HG03575 (cell line): Measurements from ENCODE around the gene PRR7.
"Not testable (repeated sequence)": the region's sequence is repeated elsewhere in the genome, so short reads cannot be mapped to it uniquely, and the experiment has no call there.

Source experiments
- ATAC-seq: cut with Tn5 transposase; IDR thresholded peaks from one replicate; pipeline ENCODE4 v1.9.1; 2021; ENCODE audit not compliant: unreplicated experiment, insufficient number of reproducible peaks, low FRiP score; ENCODE audit errors: extremely low read depth

PRR7 gene

DNA sequence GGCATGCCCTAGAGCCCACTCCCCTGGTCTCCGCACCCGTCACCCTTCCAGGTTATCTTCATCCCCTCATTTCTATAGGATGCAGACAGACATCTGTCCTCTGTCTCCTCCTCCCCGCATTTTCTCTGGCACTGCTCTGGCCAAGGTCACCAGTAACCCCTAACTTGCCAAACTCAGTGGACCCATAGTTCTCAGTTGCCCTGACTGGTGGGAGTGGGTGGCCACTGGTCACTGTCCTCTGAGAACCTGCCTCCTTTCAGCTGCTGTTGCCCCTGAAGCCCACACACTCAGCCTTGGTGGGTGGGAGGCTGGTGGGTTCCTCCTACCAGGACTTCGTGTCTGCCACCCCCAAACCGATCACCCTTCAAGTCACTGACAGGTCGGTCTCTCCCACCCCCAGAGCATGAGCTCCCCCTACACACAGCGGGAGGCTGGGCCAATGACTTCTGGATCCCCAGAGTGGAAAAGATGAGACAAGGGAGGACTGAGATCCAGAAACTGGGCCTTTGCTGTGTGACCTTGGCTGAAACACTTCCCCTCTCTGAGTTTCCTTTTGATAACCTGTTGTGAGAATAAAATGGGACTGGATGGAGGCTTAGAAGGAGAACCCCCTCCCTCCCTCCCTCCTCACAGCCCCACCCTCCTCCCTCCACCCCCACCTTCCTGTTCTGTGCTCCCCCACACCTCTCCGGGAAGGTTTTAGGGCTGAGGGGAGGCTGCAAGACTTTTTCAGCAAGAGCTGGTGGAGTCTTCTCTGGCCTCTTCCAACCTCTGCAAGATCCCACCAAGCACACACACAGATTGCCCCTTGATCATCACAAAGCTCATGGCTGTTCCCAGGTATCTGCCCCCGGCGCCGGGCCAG, 29.2 kb downstream of the PRR7 start:
- ATAC-seq: no peak

DNA sequence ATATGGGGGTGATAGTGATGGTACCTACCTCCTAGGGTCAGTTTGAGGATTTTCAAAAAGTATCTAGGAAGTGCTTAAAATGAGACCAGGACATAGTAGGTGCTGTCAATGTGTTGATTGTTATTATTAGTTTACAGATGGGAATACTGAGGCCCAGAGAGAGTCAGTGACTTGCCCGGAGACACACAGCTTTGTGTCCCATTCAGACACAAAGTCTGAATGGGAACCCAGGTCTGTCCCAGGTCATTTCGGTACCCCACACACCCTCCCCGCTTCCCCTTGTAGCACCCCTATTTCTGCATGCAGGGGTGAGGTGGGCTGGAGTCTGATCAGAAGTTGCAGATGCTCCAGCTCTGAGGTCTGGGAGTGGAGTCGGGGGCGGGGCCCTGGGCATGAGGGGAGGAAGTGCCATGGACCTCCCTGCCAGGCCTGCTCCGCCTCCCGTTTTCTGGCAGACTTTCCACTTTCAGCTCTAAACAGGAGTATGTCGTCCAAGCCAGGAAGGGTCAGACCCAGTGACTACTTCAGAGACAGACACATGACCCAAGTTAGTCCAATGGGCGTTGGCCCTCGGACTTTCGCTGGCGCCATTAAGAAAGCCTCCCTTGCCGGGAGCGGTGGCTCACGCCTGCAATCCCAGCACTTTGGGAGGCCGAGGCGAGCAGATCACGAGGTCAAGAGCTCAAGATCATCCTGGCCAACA, 30.1 kb downstream of the PRR7 start:
- ATAC-seq: no peak

DNA sequence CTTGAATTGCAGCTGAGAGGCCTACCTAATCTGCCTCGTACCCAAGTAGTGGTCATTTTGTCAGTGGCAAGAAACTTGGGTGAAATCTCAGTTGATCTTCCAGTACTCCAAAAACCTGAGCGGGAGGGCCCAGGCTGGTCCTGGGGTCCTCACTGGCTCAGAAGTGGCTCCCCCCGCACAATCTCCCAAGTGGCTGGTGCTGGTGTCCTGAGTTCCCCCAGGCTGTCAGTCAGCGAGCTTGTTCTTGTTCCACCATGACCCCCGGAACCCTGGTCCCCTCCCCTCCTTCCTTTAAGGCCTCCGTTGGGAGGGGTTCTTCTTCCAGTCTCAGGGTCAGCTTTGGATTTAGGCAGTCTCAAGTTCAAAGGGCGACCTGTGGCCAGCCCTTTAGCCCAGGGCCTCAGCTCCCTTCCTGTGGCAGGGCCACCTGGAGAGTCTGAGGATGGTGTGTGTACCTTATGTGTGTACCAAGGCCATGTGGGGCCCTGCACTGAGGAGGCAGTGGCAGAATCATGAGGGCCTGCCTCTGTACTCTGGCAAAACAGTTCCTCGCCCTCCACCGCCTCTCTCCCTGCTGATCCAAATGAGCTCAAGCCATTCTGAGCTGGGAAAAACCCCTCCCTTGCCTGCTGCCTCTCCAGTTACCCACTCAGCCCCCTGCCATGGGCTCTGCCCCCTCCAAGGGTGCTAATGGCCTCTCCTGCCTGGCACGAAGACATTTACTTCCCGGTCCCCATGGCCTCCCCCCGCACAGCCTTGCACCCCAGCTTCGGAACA, 31.3 kb downstream of the PRR7 start:
- no peak for ATAC-seq

DNA sequence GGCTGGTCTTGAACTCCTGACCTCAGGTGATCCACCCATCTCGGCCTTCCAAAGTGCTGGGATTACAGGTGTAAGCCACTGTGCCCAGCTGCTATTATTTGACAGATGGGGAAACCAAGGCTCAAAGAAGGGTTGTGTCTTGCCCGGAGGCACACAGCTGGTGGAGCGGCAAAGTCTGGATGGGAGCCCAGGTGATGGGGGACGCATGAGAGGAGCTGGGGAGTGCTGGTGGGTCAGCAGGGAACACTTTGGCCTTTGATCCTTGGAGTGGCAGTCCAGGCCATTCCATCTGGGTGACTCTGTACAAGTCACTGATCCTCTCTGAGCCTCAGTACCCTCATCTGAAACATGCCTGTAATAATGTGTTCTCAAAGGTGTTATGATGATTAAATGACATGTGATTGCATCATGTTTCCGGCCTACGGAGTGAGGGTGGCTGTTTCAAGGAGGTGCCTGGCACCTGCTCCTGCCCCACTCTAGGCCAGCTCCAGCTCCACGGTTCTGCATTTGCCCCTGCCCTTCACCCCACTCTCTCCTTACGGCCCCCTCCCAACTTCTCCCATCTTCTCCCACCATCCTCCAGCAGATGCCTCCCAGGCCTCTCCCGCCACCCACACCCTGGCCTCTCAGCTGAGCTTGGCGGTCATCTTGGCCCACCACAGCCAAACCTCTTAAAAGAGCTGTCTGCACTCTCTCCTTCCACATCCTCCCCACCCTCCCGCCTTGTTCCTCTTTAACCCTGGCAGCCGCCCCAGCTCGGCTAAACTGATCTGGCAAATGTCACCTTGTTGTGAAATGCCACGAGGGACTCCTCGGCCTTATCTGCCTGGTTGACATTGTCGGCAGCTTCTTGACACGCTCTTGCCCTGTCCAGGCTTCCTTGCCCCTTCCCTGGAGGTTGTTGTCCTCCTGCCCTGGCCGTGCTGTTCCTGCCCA, 32.4 kb downstream of the PRR7 start:
- no peak for ATAC-seq

DNA sequence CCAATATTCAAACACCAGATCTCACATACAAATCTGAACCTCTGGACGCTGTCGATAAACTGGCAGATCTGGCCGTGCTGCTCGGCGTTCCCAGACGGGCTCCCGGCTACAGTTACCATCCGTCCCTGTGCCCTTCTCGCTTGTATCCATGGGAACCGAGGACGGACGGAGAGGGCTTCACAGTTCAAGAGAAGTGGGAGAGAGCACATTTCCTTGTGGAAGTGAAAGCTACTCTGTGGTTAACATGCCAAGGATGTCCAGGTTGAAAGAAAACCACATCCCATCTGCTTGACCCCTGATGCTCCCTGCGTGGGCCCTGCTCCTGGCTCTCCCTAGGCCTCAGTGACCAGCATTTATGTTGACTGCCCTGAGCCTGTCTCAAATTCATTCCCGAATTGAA, 33.2 kb downstream of the PRR7 start:
- ATAC-seq: no peak

DNA sequence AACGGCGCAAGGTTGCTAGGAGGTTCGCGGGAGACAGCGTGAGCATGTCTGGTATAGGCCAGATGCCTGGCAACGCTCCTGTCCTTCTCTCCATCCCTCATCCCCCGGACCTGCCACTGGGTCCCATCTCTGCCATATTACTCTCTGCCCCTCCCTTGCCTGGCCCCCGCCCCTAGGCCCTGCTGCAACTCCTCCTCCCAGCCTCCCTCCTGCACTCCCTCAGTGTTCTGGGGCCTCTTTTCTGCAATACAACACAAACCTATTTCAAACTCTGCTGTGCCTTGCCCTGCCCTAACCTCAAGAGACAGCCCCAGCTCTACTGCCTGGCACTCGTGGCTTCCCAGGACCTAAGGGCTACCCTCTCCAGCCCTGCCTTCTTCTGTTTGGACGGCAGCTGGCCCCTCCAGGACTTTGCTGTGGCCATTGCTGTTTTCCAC, 35.8 kb downstream of the PRR7 start:
- ATAC-seq: no peak

DNA sequence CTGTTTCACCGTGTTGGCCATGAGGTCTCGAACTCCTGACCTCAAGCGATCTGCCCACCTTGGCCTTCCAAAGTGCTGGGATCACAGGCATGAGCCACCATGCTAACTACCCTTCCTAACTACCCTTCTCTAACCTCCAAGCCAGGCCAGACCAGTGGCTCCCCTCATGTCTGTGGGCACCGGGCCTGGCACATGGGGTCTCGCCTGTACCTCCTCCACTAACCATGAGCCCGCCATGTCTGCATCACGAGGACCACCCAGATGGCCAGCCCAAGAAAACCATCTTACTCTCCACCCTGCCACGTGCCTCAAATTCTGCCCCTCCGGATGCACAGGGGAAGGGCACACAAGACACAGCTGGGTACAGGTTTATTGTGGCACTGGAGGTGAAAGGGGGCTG, 36.4 kb downstream of the PRR7 start:
- no peak for ATAC-seq

DNA sequence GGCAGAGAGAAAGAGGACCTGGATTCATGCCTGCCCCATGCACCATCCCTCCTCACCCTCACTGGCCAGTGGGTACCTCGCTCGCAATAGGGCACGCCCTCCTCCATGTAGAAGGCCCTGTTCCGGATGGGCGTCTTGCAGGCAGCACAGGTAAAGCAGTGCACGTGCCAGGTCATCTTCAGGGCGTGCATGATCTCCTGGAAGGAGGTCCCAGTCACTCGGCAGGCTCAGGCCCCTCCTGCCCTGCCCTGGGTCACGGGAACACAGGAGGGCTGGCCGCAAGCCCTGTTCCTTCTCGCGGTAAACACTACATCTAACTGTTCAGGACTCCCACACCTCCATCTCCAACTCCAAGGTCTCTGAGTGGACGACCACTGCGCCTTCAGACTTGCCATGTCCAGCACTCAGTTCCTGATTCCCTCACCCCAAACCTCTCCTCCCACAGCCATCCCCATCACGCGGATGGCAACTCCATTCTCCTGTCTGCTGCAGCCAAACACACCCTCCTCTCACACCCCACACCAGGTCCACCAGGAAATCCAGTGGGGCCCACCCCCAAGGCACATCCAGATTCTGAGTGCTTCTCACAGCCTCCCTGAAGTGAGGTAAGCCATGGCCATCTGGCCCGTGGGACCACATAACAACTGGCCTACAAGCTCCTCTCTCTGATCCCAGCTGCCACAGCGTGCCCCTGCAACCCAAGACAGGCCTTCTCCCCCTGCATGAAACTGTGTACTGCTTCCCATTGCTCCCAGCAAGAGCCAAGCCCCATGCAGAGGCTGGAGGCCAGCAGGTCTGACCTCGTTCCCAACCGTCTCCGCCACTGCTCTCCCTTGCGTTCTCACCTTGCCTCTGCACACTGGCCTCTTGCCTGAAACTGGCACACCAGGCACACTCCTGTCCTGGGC, 37.6 kb downstream of the PRR7 start:
- no peak for ATAC-seq

DNA sequence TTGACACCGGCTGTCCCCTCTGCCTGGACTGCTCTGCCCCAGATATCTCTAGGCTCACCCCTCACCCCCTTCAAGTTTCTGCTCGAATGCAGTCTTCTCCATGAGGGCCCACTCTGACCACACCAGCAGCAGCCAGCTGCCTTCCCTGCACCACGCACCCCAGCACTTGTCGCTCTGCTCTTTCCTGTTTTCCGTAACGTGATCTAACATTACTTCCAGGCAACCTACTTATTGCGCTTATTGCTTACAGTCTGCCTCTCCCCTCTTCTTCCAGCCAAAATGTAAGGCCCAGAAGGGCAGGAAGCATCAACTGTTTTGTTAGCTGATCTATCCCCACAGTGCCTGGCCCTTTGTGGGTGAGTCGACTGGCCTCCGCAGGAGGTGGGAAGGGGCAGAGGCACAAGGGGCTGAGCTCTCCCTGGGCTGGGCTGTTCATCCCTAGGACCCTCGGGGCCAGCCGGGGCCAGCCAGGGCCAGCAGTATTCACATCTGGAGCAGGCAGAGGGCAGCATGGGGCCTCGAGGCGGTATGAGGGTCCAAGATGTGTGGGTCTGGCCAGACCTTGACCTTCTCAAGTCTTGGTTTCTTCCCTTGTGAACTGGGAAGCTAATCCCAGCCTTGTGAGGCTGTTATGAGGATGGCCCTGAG, 38.4 kb downstream of the PRR7 start:
- ATAC-seq: no peak

DNA sequence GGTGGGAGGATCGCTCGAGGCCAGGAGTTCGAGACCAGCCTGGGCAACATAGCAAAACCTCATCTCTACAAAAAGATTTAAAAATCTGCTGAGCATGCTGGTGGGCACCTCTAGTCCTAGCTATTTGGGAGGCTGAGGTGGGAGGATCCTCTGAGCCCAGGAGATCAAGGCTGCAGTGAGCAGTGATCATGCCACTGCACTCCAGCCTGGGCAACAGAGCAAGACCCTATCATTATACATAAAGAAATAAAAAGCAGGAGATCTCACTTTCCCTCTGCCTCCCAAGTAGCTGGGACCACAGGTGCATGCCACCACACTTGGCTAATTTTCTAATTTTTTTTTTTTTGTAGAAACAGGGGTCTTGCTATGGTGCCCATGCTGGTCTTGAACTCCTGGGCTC, 39.1 kb downstream of the PRR7 start:
- ATAC-seq: not testable (repeated sequence)

DNA sequence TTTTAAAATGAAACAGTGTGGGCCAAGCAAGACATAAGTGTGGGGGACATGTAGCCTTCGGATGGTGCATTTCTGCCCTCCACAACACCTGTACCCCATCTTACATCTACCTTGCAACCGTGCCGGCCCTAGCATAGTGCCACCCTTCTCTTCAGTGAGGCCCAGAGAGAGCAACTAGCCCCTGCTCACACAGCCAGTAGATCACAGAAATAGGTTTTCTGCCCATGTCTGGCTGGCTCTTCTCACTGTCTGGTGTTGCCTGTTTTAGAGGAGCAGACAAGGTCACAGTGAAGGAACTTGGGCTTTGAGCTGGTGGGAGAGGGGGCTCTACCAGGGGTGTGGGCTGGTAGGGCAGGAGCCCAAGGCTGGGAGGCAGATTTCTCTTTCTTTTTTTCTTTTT, 39.6 kb downstream of the PRR7 start:
- no peak for ATAC-seq

DNA sequence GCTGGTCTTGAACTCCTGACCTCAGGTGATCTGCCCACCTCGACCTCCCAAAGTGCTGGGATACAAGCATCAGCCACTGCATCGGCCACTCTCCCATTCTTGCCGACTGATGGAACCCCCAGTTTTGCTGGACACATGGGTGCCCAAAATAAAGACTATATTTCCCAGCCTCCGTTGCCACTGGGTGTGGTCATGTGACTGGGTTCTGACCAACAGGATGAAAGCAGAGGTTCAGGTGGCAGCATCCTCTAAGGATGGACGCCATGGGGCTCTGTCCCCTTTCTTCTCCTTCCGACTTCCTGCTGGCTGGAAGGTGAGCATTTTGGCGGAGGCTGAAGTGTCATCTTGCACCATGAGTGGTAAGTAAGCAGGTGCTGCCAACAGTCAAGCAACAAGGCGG, 40.5 kb downstream of the PRR7 start:
- ATAC-seq: no peak

DNA sequence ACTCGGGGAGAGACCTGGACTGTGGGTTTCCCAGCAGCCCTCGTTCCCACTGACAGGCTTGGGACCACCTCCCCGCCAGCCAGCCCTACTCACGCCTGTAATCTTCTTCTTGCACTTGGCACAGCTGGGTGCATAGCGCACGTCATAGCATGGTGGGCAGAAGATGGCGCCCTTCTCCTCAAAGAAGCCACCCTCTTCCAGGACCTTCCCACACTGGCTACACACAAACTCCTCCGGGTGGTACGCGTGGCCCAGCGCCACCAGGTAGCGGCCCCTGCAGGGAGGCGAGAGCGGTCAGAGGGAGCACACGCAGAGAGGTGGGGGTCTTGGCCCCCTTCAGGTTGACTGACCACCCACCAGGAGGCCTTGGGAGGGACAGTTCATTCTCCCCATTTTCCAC, 41.4 kb downstream of the PRR7 start:
- no peak for ATAC-seq

DNA sequence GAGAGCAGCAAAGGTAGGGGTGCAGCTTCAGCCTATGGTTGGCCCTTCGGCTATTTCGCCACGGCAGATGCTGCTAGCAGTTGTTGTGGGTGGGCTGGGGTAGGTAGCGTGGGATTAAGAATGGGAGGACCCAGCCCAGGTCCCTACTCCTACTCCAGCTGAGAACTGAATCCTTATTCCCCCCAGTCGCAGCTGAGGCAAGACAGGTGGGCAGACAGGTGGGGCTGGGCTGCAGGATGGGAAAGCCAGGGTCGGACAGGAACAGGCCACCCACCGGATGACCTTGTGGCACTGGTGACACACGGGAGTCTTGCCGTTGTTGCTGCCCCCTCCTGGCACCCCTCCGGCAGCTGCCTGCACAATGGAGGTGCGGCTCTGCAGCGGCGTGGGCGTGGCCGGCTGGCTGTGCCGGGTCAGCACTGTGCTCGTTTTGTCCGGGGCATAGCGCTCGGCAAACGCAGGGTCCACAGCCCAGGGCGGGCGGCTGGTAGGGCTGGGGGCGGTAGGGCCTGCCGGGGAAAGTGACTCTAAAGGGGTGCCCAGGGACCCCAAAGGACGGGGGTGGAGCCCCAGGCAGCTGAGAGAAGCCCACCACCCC, 42.6 kb downstream of the PRR7 start:
- ATAC-seq: no peak

DNA sequence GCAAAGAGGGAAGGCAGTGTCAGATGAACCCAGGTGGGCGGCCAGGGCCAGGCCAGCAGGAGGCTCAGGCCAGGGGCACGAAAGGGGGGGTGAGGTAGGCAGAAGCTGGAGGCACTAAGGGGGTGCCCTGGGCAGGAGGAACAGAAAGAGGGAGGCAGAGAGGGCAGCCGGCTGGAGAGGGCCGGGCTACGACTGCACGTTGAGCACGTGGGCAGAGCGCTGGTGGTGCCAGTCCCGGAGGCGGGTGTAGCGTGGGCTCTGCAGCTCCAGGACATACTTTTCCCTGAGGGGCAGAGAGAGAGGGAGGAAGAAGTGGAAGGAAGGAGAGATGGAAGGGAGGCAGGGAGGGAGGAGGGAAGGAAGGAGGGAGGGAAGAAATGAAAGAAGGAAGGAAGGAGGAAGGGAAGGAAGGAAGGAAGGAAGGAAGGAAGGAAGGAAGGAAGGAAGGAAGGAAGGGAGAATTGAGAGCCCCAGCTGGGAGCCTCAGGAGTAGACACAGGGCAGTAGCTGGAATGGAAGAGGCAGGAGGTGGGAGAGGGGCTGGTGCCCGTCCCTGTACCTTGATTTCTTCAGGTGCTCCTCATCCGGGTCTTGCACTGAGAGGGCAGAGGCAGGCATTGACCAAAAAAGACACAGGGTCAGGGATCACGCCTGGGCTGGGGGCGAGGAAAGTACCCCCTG, 43.8 kb downstream of the PRR7 start:
- ATAC-seq: no peak

DNA sequence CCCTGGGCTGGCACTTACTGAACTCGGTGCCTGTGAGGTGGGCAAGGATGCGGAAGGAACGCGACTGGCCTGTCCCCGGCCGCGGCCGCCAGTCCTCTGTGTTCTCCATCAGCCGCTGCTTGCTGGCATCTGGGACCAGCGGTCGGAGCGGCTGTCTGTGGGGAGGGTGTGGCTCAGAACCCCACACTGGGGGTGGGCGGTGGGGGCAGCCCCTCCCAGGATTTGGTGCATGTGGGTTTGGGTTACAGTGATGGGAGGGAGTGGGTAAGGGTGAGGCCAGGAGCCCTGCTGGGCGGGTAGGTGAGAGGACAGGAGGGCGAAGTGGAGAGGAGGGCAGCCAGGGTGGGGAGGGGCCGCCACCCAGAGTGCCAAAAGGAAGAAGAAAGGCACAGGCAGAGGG, 44.4 kb downstream of the PRR7 start:
- ATAC-seq: no peak
